HG03280 (cell line): ENCODE data around the gene C10orf90.

Source experiments
- ATAC-seq: cut with Tn5 transposase; IDR thresholded peaks from one replicate; pipeline ENCODE4 v1.9.1; 2021; ENCODE audit warnings: mild to moderate bottlenecking, moderate library complexity; ENCODE audit not compliant: unreplicated experiment

Gene C10orf90

GRCh38 chr10:126670056-126670894, at the start of gene C10orf90:
Gene C10orf90, minus strand, starts transcription at chr10:126670693. Its CDS starts 213 bp downstream, at chr10:126670480.
- no peak for ATAC-seq

- ATAC-seq = no peak
Observed at GRCh38 chr10:126716366-126716765, 45.9 kb upstream of the C10orf90 start.

GRCh38 chr10:126713594-126713993, 43.1 kb upstream of the C10orf90 start:
- ATAC-seq = no peak

GRCh38 chr10:126712681-126713080, 42.2 kb upstream of the C10orf90 start:
- no peak for ATAC-seq

- no peak for ATAC-seq
Observed at GRCh38 chr10:126705951-126706565, 35.6 kb upstream of the C10orf90 start.

- no peak for ATAC-seq
Observed at GRCh38 chr10:126705131-126705530, 34.6 kb upstream of the C10orf90 start.

GRCh38 chr10:126704649-126705048, 34.2 kb upstream of the C10orf90 start:
- no peak for ATAC-seq

- ATAC-seq = no peak
Observed at GRCh38 chr10:126702181-126702580, 31.7 kb upstream of the C10orf90 start.

GRCh38 chr10:126701526-126701925, 31.0 kb upstream of the C10orf90 start:
- ATAC-seq = no peak

- no peak for ATAC-seq
Observed at GRCh38 chr10:126696684-126697083, 26.2 kb upstream of the C10orf90 start.

GRCh38 chr10:126691456-126691855, 21.0 kb upstream of the C10orf90 start:
- ATAC-seq = no peak

- no peak for ATAC-seq
Observed at GRCh38 chr10:126690534-126690933, 20.0 kb upstream of the C10orf90 start.

- ATAC-seq = no peak
Observed at GRCh38 chr10:126689461-126689994, 19.0 kb upstream of the C10orf90 start.

- no peak for ATAC-seq
Observed at GRCh38 chr10:126687121-126687606, 16.7 kb upstream of the C10orf90 start.

- no peak for ATAC-seq
Observed at GRCh38 chr10:126686719-126687118, 16.2 kb upstream of the C10orf90 start.

GRCh38 chr10:126686268-126686667, 15.8 kb upstream of the C10orf90 start:
- ATAC-seq = no peak

- no peak for ATAC-seq
Observed at GRCh38 chr10:126685756-126686155, 15.3 kb upstream of the C10orf90 start.

- ATAC-seq = no peak
Observed at GRCh38 chr10:126684171-126684745, 13.8 kb upstream of the C10orf90 start.

GRCh38 chr10:126683466-126683865, 13.0 kb upstream of the C10orf90 start:
- no peak for ATAC-seq

- no peak for ATAC-seq
Observed at GRCh38 chr10:126675656-126676438, 5.4 kb upstream of the C10orf90 start.
